Neural cell (in vitro differentiated cells): Measurements from ENCODE around the gene SLC25A45. TPM values are rescaled to one million over a fixed set of nuclear protein-coding genes. Genes with fewer than 3 reads are reported as not detected.

Experiments used
- H2AFZ ChIP-seq: fragments of 200-600, 300-800 bp; sonication (generic), shearing (Covaris generic); 2 replicates; pipeline ENCODE4 v1.6.0; 2014; ENCODE audit warnings: low read depth, mild to moderate bottlenecking, antibody characterized with exemption, low read length, moderate library complexity
- H3F3A ChIP-seq: fragments of 200-600 bp; shearing (Covaris generic); 2 replicates; pipeline ENCODE4 v1.6.1; 2016; ENCODE audit warnings: mild to moderate bottlenecking, moderate library complexity, mixed read lengths, antibody characterized with exemption, low read length; ENCODE audit not compliant: insufficient read depth, poor library complexity, severe bottlenecking
- H3K27ac ChIP-seq: fragments of 200-600, 300-800 bp; sonication (generic), shearing (Covaris generic); 2 replicates; pipeline ENCODE4 v1.5.1; 2014; ENCODE audit warnings: mild to moderate bottlenecking, low read length, moderate library complexity
- H3K27me3 ChIP-seq: fragments of 300-800, 200-600 bp; sonication (generic), shearing (Covaris generic); 2 replicates; pipeline ENCODE4 v1.6.0; 2014; ENCODE audit warnings: mild to moderate bottlenecking, low read depth, low read length, moderate library complexity; ENCODE audit not compliant: insufficient read depth
- H3K36me3 ChIP-seq: fragments of 300-800, 200-600 bp; sonication (generic), shearing (Covaris generic); 2 replicates; pipeline ENCODE4 v1.5.1; 2014; ENCODE audit warnings: mild to moderate bottlenecking, antibody characterized with exemption, low read length, moderate library complexity; ENCODE audit not compliant: insufficient read depth
- H3K4me2 ChIP-seq: fragments of 300-800, 200-600 bp; sonication (generic), shearing (Covaris generic); 2 replicates; pipeline ENCODE4 v1.6.0; 2014; ENCODE audit warnings: mild to moderate bottlenecking, low read length
- H3K4me3 ChIP-seq: fragments of 300-800, 200-600 bp; sonication (generic), shearing (Covaris generic); 2 replicates; pipeline ENCODE4 v1.5.1; 2014; ENCODE audit warnings: mild to moderate bottlenecking, low read length, moderate library complexity
- H3K79me2 ChIP-seq: fragments of 200-600 bp; shearing (Covaris generic); replicated peaks from 2 replicates; pipeline ENCODE4 v1.6.0; 2014; ENCODE audit warnings: mild to moderate bottlenecking, low read length, moderate library complexity; ENCODE audit not compliant: insufficient read depth
- H3K9ac ChIP-seq: fragments of 300-800, 200-600 bp; sonication (generic), shearing (Covaris generic); 2 replicates; pipeline ENCODE4 v1.6.1; 2016; ENCODE audit warnings: mild to moderate bottlenecking, low read length, mixed read lengths
- H3K9me2 ChIP-seq: fragments of 200-600 bp; shearing (Covaris generic); 2 replicates; pipeline ENCODE4 v1.6.1; 2016; ENCODE audit warnings: mild to moderate bottlenecking, low read length, mixed read lengths; ENCODE audit not compliant: insufficient read depth
- H3K9me3 ChIP-seq: fragments of 200-600, 300-800 bp; sonication (generic), shearing (Covaris generic); 2 replicates; pipeline ENCODE4 v1.6.1; 2016; ENCODE audit warnings: mild to moderate bottlenecking, mixed run types, low read length, moderate library complexity, mixed read lengths
- H4K20me1 ChIP-seq: fragments of 200-600 bp; shearing (Covaris generic); 2 replicates; pipeline ENCODE4 v1.6.1; 2016; ENCODE audit warnings: mild to moderate bottlenecking, mixed run types; ENCODE audit not compliant: insufficient read depth
- EP300 ChIP-seq: fragments of 450-650 bp; conservative IDR thresholded peaks from 2 replicates; pipeline ENCODE4 v1.6.1; 2014; ENCODE audit warnings: antibody characterized with exemption, mild to moderate bottlenecking, moderate library complexity; ENCODE audit not compliant: poor library complexity, severe bottlenecking
- EZH2 ChIP-seq: fragments of 200-600, 300-800 bp; shearing (Covaris generic), sonication (generic); IDR thresholded peaks from 2 replicates; pipeline ENCODE4 v1.6.1; 2014; ENCODE audit warnings: antibody characterized with exemption, low read length, borderline replicate concordance, mild to moderate bottlenecking; ENCODE audit not compliant: insufficient read depth, poor library complexity, severe bottlenecking
- MXI1 ChIP-seq: fragments of 450-650 bp; conservative IDR thresholded peaks from 2 replicates; pipeline ENCODE4 v1.6.1; 2014; ENCODE audit warnings: antibody characterized with exemption, mild to moderate bottlenecking; ENCODE audit not compliant: poor library complexity, severe bottlenecking
- POLR2AphosphoS5 ChIP-seq: IDR thresholded peaks from 2 replicates; pipeline ENCODE4 v1.6.1; 2012
- RAD21 ChIP-seq: fragments of 450-650 bp; conservative IDR thresholded peaks from 2 replicates; pipeline ENCODE4 v1.6.1; 2014; ENCODE audit warnings: antibody characterized with exemption, mild to moderate bottlenecking, moderate library complexity
- SMC3 ChIP-seq: fragments of 450-650 bp; conservative IDR thresholded peaks from 2 replicates; pipeline ENCODE4 v1.6.1; 2014; ENCODE audit warnings: antibody characterized with exemption, mild to moderate bottlenecking, moderate library complexity; ENCODE audit not compliant: poor library complexity
- TAF1 ChIP-seq: IDR thresholded peaks from 2 replicates; pipeline ENCODE4 v1.6.1; 2012; ENCODE audit warnings: low read depth
- polyA plus RNA-seq: library from polyadenylated mRNA; depleted of rRNA; stranded (reverse); fragments of >200 nt; gene quantifications from 2 replicates; pipeline ENCODE4 v1.2.3, GENCODE V29; 2014
- TF ChIP-seq, protein P1 (sequence below): IDR thresholded peaks from 2 replicates; pipeline ENCODE4 v1.6.1; 2012; ENCODE audit warnings: borderline replicate concordance
- TF ChIP-seq, protein P2 (sequence below): fragments of 450-650 bp; IDR thresholded peaks from 2 replicates; pipeline ENCODE4 v1.5.1; 2014; ENCODE audit warnings: antibody characterized with exemption, mild to moderate bottlenecking, moderate library complexity; ENCODE audit not compliant: poor library complexity, severe bottlenecking

Gene SLC25A45
- polyA plus RNA-seq, 1 donor from 2014 or later: not detected

DNA sequence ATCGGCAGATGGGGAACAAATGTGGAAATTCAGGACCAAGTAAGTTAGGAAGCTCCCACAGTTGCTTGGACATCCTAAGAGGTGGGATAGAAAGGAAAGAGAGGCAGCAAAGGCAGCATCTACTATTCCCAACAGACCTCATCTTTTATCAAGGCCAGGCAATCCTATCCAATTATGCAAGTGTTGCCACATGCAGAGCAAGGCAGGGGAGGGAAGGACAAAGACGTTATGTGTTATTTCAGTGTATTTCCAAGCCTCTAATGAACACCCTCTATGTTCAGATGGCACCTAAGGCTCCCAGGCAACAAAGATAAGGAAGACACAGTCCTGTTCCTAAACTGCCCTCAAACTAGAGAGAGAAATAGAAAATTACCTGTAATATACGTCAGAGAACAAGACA is 18.7 kb downstream of the SLC25A45 start:
- Histone ChIP-seq H3K27me3 (no peaks in the 10 kb centered on the region), H2AFZ (no peak overlapping the region), H3K4me2 (no peak overlapping the region), H3K9me3 (no peaks in the 10 kb centered on the region), H3K4me3 (no peak overlapping the region), H3K9ac (no peak overlapping the region), H3K36me3 (no peaks in the 10 kb centered on the region), H4K20me1 (no peaks in the 10 kb centered on the region), H3K9me2 (no peaks in the 10 kb centered on the region), H3K79me2 (peaks cover 12% of the 10 kb centered on the region), H3K27ac (no peak overlapping the region), H3F3A (no peaks in the 10 kb centered on the region)
- TF ChIP-seq POLR2AphosphoS5 (no peak), TAF1 (no peak), MXI1 (no peak), SMC3 (no peak), EP300 (no peak), EZH2 (no peak), RAD21 (no peak)
- TF ChIP-seq, protein P1, sequence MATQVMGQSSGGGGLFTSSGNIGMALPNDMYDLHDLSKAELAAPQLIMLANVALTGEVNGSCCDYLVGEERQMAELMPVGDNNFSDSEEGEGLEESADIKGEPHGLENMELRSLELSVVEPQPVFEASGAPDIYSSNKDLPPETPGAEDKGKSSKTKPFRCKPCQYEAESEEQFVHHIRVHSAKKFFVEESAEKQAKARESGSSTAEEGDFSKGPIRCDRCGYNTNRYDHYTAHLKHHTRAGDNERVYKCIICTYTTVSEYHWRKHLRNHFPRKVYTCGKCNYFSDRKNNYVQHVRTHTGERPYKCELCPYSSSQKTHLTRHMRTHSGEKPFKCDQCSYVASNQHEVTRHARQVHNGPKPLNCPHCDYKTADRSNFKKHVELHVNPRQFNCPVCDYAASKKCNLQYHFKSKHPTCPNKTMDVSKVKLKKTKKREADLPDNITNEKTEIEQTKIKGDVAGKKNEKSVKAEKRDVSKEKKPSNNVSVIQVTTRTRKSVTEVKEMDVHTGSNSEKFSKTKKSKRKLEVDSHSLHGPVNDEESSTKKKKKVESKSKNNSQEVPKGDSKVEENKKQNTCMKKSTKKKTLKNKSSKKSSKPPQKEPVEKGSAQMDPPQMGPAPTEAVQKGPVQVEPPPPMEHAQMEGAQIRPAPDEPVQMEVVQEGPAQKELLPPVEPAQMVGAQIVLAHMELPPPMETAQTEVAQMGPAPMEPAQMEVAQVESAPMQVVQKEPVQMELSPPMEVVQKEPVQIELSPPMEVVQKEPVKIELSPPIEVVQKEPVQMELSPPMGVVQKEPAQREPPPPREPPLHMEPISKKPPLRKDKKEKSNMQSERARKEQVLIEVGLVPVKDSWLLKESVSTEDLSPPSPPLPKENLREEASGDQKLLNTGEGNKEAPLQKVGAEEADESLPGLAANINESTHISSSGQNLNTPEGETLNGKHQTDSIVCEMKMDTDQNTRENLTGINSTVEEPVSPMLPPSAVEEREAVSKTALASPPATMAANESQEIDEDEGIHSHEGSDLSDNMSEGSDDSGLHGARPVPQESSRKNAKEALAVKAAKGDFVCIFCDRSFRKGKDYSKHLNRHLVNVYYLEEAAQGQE: no peak
- TF ChIP-seq, protein P2, sequence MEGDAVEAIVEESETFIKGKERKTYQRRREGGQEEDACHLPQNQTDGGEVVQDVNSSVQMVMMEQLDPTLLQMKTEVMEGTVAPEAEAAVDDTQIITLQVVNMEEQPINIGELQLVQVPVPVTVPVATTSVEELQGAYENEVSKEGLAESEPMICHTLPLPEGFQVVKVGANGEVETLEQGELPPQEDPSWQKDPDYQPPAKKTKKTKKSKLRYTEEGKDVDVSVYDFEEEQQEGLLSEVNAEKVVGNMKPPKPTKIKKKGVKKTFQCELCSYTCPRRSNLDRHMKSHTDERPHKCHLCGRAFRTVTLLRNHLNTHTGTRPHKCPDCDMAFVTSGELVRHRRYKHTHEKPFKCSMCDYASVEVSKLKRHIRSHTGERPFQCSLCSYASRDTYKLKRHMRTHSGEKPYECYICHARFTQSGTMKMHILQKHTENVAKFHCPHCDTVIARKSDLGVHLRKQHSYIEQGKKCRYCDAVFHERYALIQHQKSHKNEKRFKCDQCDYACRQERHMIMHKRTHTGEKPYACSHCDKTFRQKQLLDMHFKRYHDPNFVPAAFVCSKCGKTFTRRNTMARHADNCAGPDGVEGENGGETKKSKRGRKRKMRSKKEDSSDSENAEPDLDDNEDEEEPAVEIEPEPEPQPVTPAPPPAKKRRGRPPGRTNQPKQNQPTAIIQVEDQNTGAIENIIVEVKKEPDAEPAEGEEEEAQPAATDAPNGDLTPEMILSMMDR: no peak

DNA sequence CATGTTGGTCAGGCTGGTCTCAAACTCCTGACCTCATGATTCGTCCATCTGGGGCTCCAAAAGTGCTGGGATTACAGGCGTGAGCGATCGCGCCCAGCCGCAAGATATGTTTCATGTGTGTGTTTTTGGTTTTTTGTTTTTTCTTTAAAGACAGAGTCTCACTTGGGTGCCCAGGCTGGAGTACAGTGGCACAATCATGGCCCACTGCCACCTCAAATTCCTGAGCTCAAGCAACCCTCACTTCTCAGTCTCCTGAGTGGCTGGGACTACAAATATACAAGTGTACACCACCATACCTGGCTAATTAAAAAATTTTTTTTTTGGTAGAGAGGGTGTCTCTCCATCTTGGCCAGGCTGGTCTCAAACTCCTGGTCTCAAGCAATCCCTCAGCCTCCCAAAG is 19.5 kb downstream of the SLC25A45 start:
- TF ChIP-seq MXI1 (no peak), POLR2AphosphoS5 (no peak), RAD21 (no peak), TAF1 (no peak), EP300 (no peak), SMC3 (no peak)
- TF ChIP-seq, protein P2: no peak
- H3K9me3 ChIP-seq: no peaks in the 10 kb centered on the region
- no peaks in the 10 kb centered on the region for H3K36me3 ChIP-seq
- no peak overlapping the region for H3K27ac ChIP-seq
- H4K20me1 ChIP-seq: no peaks in the 10 kb centered on the region
- no peak overlapping the region for H3K4me3 ChIP-seq
- no peak overlapping the region for H3K4me2 ChIP-seq
- peaks cover 14% of the 10 kb centered on the region for H3K79me2 ChIP-seq
- no peak overlapping the region for H2AFZ ChIP-seq
- H3K27me3 ChIP-seq: no peaks in the 10 kb centered on the region
- no peaks in the 10 kb centered on the region for H3K9me2 ChIP-seq
- H3F3A ChIP-seq: no peaks in the 10 kb centered on the region
- no peak overlapping the region for H3K9ac ChIP-seq
